ENCODE measurements around the gene MTFP1.

DNA sequence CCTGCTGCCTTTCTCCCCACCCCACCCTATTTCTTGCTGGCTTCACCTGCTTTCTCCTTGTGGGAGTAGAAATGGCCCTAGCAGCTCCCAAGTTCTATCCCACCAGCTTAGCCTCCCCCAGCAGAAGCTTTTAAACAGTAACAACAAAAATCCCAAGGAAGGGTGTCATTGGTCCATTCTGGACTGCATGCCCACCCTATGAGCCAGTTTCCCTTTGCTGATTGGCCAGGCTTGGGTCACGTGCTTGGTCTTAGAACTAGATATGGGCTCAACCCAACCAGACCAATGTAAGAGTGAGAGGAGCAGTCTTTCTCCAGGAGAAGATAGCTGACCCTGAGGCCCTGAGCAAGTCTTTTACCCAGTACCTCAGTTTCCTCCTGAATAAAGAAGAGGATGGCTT is 2.3 kb downstream of the MTFP1 start:
- TF ChIP-seq, protein P1, sequence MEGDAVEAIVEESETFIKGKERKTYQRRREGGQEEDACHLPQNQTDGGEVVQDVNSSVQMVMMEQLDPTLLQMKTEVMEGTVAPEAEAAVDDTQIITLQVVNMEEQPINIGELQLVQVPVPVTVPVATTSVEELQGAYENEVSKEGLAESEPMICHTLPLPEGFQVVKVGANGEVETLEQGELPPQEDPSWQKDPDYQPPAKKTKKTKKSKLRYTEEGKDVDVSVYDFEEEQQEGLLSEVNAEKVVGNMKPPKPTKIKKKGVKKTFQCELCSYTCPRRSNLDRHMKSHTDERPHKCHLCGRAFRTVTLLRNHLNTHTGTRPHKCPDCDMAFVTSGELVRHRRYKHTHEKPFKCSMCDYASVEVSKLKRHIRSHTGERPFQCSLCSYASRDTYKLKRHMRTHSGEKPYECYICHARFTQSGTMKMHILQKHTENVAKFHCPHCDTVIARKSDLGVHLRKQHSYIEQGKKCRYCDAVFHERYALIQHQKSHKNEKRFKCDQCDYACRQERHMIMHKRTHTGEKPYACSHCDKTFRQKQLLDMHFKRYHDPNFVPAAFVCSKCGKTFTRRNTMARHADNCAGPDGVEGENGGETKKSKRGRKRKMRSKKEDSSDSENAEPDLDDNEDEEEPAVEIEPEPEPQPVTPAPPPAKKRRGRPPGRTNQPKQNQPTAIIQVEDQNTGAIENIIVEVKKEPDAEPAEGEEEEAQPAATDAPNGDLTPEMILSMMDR (IDR thresholded peaks at IDR 0.05; ENCODE audit: low read length), result no peak
- TF ChIP-seq EZH2 (IDR thresholded peaks at IDR 0.05; ENCODE audit: borderline replicate concordance, low read length), result no peak

Data from OCI-LY1 (cell line).